NCI-H748 treated with DMSO at 0.1 percent for 48 hours (cell line): ENCODE data around the gene SEBOX.
A peak's percentile ranks its signal among the peaks of the same experiment; 100 is the strongest.

ENCODE experiments used
- DNase-seq: peaks from one replicate; lab custom pipeline; 2025; lab: John Stamatoyannopoulos, UW

Gene SEBOX

DNA sequence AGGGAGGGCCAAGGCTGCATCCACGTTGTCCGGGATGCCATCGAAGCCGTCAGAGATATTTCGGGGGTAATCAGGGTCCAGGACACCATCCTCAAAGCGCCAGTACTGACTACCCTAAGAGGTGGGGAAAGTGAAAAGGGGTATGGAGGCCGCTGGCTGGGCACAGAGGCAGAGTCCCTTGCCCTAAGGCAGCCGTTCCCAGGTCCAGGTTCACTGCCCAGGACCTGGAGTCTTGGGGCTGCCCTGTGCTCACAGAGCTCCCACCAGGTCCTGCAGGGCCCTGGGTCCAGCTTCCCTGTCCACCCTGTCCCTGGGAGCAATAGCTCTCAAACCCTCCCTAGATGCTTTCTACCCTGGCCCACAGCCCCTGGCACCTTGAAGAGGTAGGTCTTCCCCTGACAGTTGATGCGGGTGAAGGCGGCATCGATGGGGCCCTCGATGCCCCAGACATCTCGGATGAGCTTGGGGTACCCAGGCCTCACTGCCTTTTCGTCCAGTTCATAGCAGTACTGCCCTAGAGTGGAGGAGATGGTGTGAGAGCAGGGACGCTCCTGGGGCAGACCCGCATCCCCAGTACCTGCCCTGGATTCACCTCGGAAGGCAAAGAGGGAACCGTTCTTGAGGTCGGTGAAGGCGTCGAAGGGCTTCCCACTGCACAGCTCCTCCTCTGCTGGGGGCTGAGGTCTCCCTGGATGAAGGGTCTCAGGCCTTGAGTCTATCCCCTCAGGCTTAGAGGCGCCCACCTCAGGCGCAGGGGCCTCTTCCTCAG, 4.1 kb upstream of the SEBOX start:
- no peak for DNase-seq

DNA sequence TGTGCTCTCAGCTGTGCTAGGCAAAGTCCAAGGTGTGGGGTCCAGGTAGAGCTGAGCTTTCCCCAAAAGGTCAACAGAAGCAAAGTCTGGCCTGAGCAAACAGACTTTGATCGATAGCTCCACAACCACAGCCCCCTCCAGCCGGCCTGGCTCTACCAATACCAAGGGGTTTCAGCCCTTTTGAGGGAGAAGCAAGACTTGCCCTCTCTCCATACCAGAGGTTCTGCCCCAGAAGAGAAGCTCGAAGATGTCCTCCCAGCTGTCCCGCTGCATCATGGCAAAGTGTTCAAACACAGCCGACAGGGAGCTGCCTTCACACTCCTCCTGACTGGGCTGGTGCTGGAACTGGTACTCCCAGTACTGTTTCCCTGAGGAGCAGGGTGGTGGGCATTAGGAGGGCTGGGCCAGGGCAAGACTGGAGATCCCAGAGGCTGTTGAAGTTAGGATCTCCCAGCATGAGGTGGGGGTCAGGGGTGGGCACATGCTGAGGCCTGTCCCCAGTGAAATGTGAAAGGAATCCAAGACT, 3.4 kb upstream of the SEBOX start:
- no peak for DNase-seq

DNA sequence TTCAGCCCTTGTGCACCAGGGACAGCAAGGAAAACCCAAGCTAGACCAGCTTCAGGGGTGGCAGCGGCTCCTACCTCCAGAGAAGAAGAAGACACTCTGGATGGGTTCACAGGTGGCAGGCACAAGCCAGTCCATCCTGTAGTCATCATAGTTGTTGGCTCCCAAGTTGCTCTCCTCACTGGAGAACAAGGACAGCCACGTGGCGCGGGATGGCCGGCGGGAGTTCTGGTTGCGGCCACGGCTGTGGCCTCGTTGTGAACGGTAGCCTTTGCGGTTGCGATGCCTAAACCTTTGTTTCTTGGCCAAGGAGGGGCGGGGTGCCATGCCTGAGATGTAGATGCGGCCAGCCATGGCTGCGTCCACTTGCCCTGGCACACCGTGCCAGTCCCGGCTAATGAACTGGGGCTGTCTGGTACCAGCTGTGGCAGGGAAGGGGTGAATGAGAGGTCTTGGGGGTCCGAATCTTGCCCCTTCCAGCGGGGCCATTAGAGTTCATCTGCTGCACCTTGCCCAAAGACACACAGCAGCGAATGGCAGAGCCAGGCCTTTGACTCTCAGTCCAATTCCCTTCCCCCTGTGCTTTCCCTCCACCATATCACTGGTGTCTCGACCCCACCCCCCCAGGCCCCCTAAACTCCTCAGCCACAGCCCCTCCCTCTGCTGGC, 2.8 kb upstream of the SEBOX start:
- no peak for DNase-seq

DNA sequence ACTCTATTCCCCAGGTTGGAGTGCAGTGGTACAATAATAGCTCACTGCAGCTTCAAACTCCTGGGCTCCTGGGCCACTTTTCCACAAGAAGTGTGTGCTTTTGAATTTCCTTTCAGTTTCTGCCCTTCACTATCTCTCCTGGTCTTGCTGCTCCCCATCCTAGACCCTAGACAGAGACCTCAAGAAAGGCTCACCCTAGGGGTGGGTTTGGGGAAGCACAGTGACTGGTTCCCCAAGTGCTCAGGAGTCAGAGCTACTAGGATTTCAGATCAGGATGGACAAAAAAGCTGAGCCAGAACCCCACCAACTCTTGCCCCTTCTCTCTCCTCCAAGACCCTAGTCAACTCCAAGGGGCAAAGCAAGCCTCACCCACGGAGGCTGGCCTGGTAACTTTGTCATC, 1.6 kb upstream of the SEBOX start:
- DNase-seq, result no peak

DNA sequence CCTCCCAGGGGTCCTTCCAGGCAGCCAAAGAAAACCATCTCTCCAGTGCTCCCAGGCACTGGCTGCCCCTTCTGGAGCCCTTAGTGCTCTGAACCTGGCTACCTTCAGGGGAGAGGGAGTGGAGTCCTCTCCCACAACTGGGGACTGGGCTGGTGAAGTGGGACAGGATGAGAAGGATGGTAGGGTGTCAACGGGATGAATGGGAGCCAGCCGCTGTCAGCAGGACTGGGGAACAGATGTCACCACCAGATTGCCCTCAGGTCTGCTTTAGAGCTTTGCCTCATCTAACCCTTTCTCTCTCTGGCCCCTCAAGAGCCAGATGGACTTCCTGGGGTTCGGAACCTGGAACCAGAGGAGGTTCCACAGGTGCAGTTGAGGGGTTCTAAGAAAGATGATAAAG, 488 bp upstream of the SEBOX start:
- no peak for DNase-seq

DNA sequence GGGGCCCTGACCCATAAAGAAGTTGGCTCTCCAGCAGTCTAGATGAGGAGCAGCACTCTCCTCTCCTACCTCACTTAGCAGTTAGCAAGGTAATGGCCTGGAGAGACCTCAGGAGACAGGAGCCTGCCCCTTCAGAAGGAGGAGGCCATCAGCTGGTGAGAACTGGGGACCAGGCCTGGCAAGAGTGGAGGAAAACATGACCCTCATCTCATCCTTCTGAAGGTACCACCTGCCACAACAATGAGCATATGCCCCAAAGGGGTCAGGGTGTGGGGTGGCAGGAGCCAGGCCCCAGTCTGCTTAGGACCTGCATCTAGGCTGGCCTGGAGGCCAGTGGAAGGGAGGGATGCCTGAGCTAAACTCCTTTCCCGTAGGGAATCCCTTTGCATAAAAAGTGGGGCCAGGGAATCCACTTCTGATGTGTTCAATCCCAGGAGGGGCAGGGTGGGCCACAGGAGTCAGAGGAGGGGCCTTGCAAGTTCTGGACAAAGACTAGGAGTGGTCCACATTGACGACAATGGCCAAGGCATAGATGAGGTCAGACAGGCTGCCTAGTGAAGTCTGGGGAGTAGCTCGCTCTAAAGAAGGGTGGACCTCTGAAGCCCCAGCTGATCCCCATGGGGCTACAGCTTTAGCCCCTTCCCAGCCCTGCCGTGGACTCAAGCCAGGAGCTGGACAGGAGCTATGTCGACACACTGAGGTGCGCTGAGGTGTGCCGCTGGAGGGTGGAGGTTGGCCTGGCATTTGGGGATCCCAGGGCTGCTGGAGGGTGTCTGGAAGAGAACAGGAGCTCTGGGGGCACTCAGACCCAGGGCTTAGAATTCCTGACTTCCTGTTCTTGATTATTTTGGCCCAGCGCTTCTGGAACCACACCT, 986 bp downstream of the SEBOX start:
- DNase-seq, result no peak

DNA sequence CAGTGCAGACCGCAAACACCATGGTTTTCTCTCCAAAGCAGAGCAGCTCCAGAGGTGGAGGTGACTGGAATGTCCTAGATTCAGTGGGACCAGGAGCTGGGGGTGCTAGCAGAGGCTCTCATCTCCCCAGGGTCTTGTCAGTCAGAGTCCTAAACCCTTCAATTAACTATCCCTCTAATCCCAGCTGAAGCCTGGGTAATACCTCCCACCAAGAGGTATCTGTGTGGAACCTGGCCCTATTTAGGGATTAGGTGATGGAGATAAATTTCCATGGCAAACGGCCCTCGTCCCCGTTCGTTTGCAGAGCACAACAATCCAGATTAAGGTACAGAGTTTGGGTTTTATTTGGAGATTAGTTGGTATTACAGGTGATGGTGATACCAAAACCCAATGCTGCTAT, 1.8 kb downstream of the SEBOX start:
- no peak for DNase-seq

DNA sequence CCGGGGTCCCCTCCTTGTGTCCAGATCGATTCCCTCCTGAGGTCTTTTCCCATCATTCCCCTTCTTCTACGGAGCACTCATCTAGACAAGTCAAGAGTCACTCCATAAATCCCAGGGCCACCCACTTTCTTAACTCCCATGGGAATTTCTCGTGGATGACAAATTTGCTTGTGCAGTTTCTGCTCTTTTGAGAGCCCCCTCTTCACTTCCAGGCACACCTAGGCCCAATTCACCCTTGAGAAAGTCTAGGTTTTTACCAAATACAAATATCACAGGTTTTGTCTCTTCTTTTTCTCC, 7.2 kb downstream of the SEBOX start:
- no peak for DNase-seq

DNA sequence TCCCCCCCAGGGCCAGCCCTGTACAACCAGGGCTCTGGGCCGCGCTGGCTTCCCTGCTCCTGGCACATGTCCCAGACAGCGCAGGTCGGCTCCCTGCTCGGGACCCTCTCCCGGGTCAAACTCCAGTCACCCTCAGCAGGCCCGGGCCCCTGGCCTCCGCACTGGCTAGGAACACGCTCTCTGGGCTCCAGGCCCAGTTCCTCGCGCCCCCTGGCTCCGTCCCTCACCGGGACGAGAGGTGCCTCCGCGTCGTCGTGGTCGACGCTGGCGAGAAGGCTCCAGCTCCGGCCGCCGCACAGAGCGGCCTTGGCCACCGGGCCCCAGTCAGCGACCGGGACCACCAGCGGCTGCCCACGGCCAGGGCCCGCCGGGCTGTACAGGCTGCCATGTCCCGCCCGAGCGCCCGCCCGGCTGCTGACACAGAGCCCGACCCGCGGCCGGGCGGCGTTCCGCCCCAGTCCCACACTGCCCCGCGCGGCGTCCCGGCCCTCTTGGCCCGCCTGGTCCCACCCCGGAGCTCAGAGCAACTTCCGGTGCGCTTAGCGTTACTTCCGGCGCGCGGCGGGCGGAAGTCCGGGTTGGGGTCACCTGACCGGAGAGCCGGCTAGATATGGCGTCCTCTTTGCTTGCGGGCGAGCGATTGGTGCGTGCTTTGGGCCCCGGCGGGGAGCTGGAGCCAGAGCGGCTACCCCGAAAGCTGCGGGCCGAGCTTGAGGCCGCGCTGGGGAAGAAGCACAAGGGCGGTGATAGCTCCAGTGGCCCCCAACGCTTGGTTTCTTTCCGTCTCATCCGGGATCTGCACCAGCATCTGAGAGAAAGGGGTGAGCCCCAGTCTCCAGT, 7.7 kb downstream of the SEBOX start, which contains the start of gene POLDIP2:
TSS of gene POLDIP2 (minus strand) at position 467 of the 840 bp plus-strand sequence. CDS start at position 388, 79 bp downstream.
- peak; percentile 84 for DNase-seq

DNA sequence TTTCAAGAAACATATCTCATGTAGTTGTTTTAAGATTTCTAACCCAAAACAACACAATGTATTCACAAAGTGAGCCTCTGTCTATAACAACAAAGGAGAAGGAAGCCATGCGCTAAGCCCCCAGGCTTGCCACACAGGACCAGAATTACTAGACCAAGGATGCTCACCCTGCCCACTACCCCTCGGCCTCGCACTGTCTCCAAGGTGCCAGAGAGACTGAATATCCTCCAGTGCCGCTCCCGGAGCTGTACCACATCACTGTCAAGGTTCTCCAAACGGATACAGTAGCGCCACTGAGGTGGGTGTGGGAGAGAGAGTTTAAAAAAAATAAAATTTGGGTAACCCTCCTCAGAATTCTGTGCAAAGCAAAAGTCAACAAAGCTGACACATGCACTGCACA, 14.7 kb downstream of the SEBOX start:
- no peak for DNase-seq

DNA sequence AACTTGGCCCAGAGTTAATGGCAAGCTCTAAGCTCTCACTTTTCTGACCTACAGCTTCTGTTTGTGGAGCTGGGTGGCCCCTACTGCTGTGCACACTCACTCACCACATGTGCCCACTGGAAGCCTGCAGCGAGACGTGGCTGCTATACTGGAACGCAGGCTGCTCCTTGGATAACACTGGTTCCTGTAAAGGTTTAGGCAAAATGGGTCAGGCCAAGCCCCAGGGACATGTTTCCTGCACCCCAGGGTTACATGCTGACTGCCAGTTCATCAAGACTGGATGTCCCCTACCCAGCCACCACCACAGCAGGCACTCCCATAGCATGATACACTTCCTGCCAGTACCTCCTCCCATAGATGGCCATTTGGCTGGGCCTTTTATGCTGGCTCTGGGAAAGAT, 16.0 kb downstream of the SEBOX start:
- no peak for DNase-seq

DNA sequence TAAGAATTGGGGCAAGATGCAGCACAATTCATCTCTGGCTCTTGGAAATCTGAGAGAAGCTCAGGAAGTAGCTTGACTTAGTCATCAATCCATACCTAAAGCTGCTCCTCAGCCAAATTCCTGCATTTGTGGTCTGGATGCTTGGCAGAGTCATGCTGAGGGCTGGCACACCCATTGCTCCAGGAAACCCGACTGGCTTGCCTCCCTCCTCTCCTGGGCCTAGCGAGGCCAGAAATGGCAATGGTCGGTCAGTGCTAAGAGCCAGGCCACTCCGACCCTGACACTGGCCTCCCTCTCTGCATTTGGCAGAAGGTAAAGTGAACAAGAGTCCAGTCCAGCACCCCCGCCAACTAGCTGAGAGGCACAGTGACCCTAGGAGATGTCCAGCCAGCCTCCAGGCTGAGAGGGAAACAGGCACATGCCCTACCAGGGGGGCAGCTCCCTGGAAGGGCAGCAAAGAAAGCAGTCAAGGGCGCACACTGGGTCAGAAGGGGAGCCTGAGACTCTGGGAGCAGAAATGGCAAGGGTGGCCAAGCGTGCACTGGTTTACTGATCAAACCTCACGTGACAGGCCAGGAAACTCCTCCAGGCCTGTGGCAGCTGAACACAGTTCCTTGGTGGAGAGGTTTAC, 17.6 kb downstream of the SEBOX start:
- no peak for DNase-seq

DNA sequence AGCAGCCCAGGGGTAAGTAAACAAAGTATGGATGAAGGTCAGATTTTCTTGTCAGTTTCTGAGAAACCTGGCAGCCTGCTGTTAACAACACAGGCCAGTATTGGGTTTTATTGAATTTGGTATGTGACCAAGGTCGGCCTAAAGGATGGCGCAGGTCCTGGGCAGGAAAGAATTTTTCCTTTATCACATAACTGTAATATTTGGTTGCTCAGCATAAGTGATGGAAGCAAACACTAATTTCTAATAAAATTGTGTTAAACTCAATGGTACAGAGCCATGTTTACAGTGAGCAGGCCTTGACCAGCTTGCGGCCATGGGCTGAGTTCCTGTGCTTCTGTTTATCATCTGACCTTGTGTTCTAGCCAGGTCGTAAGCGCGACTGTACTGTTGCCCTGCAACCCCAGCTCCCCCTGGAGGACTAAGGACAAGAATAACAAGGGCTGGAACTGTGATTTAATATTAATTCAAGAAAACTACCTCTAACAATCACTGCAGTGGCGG, 18.2 kb downstream of the SEBOX start:
- DNase-seq, result no peak

DNA sequence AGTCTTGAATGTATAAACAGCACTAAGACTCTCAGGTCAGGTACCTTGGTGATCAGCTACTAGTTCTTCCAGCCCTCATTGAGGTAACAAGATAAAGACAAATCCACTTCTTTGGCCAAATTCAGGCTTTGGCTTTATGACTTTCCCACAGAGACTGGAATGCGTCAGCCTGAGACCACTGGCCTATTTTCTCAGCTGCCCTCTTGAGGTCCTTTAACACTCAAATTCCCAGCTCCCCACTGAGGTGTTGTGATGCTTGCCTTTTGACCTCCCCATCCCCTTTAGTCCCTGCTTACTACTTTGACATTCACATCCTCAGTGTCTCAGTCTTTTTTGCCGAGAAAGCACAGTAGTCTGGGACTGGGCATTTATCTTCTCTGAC, 18.8 kb downstream of the SEBOX start:
- no peak for DNase-seq

DNA sequence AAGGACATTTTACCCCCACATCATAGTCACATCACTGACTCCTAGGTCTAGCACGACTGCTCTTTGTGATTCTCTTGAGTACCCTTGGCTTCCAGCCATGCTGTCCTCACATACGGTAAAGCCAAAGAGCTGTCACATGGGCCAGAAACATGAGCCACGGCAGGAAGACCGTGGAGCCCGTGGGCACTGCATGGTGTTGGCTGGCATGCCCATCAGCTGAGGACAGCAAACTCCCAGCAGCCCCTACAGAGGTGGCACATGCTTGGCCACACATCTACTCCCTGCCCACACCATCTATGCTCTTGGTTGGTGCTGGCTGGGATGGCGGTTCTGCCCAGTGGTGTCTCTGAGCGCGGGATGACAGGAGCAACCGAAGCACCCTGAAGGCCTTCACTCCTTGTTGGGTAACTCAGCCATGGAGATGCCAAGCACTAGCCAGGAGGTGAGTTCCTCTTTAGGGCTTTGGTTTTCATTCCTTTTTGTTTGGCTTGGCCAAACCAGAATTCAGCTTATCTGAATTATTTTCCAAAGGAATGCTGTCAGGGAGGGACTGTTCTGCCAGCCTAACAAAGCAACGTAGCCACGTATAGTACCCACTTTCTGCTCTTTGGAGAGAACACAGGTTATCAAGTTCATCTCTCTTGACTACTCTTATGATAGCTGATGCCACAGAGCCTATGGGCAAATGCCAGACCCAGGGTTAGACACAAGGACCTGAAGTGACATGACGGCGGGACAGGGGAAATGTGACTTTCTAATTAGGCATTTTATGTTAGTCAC, 19.4 kb downstream of the SEBOX start:
- no peak for DNase-seq

DNA sequence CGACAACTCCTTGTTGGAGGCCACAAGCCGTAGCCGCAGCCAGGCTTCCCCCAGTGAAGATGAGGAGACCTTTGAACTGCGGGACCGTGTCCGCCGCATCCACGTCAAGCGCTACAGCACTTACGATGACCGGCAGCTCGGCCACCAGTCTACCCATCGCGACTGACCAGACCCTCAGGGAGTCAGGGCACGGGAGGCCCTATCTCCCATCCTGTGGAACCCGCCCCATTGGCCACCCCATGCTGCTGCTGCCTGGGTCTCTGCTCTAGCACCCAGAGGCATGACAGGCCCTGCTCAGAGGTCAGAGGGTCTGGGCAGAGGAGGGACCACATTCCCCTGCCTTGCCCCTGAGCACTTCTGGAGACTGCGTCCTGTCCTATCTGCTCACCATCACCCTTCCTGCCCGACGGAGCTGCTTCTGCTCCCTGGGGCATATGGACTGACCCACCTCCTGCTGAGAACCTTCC, 20.5 kb downstream of the SEBOX start:
- no peak for DNase-seq

DNA sequence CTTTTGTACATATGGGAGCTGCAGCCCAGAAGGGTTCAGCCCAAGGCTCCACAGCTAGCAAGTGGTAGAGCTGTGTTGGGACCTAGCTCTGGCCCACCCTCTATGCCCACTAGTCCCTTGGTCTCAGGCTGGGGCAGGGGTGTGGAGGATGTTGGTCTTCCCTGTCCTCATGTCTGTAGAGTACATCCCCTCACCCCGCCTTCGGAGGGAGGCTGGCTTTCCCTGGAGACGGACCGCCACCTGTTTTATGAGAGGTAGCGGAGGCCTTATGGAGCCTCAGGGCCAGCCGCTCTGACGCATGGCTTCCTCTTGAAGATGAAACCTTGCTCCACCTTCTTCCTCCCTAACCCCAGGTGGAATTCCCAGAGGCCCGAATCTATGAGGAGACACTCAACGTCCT, 21.0 kb downstream of the SEBOX start:
- DNase-seq, result no peak

DNA sequence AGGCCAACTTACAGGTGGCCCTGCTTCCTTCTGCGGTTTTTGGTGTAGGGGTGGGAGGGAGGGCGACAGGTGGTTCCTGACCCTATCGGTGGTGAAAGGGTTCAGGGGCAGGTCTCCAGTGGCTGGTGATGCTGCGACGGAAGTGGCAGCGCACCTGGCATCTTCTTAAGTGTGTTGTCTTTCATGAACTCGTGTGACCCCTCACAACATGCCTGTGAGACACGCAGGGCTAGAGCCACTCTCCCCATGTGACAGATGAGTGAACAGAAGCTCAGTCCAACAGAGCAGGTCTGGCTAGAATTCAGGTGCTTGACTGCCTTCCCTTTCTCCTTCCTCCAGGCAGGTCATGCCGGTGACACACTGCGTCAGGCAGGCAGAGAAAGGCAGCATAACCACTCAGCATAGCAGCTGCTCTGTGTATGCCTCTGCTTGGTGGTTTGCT, 21.5 kb downstream of the SEBOX start:
- no peak for DNase-seq

DNA sequence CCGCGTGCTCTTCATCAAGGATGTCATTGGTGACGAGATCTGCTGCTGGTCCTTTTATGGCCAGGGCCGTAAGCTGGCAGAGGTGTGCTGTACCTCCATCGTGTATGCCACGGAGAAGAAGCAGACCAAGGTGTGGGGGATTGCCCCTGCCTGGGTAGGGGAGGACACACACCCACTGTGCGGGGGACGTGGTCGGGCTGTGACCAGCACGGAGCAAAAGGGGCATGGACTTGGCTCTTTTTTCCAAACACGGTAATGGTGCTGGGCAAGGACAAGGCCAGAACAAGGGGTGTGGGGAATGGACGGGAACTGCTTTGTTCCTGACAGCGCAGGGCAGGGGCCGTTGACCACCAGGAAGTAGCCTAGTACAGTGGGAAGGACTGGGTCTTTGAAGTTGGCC, 22.7 kb downstream of the SEBOX start:
- DNase-seq, result no peak

DNA sequence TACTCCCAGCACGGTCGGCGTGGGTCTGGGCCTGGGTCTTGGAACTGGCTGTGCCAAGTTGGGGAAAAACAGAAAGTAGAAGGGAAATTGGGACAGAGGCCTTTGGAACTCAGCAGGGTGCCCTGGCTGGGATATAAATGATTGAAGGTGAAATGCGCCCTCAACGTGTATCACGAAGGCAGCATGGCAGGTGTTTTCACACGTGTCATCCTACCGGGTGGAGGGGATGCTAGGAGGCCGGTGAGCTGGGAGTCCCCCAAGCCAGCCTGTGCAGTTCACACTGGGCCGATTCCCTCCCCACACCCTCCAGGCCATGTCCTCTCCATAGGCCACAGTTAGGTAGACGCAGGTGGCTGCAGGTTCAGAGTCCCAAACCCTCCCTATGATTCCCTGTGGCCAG, 23.5 kb downstream of the SEBOX start:
- DNase-seq, result no peak
